Keratinocyte (primary cell): ENCODE results near the gene MLPH. TPM values are rescaled to one million over a fixed set of nuclear protein-coding genes. Genes with fewer than 3 reads are reported as not detected.

Experiments
- DNase-seq: peaks from one replicate; pipeline ENCODE4 v3.0.0-alpha.2; 2011; ENCODE audit warnings: low read depth, missing footprints, low spot score
- FAIRE-seq: peaks from 2 replicates; lab custom pipeline; 2011; peaks lifted over from hg19 to GRCh38; lab: Jason Lieb, UNC
- H2AFZ ChIP-seq: 2 replicates; pipeline ENCODE4 v1.6.0; 2012; ENCODE audit warnings: low read length, control low read depth, inconsistent platforms; ENCODE audit not compliant: control insufficient read depth
- H3K27ac ChIP-seq: 2 replicates; pipeline ENCODE4 v1.5.1; 2011; ENCODE audit warnings: low read length; ENCODE audit not compliant: control insufficient read depth, insufficient read depth
- H3K27me3 ChIP-seq: 3 replicates; pipeline ENCODE4 v1.6.0; 2011; ENCODE audit warnings: low read length; ENCODE audit not compliant: control insufficient read depth, insufficient read depth; ENCODE audit errors: extremely low read depth
- H3K36me3 ChIP-seq, 2 experiments: 2 replicates in 1 of 2; 3 replicates in 1 of 2; pipeline ENCODE4 v1.5.1; 2011; ENCODE audit warnings: low read length in 2 of 2, mild to moderate bottlenecking in 1 of 2; ENCODE audit not compliant: control insufficient read depth in 2 of 2, insufficient read depth in 2 of 2; ENCODE audit errors: extremely low read depth in 1 of 2
- H3K4me1 ChIP-seq: 3 replicates; pipeline ENCODE4 v1.5.1; 2011; ENCODE audit warnings: low read length; ENCODE audit not compliant: control insufficient read depth, insufficient read depth; ENCODE audit errors: extremely low read depth
- H3K4me2 ChIP-seq: 3 replicates; pipeline ENCODE4 v1.6.0; 2011; ENCODE audit warnings: low read depth, low read length; ENCODE audit not compliant: control insufficient read depth, insufficient read depth; ENCODE audit errors: extremely low read depth
- H3K4me3 ChIP-seq, 3 experiments: fragments of 200-600 bp in 1 of 3; sonication (generic) in 1 of 3; 2 replicates in 2 of 3; 3 replicates in 1 of 3; pipeline ENCODE4 v1.5.1; 2011 to 2016; ENCODE audit warnings: low read length in 3 of 3, mild to moderate bottlenecking in 3 of 3, control low read depth in 2 of 3, inconsistent platforms in 1 of 3, low read depth in 1 of 3, mixed read lengths in 1 of 3, mixed run types in 1 of 3, moderate library complexity in 1 of 3; ENCODE audit not compliant: control insufficient read depth in 2 of 3, insufficient read depth in 2 of 3; ENCODE audit errors: extremely low read depth in 1 of 3
- H3K79me2 ChIP-seq: 2 replicates; pipeline ENCODE4 v1.6.0; 2012; ENCODE audit warnings: low read length; ENCODE audit not compliant: control insufficient read depth, insufficient read depth
- H3K9ac ChIP-seq: 3 replicates; pipeline ENCODE4 v1.6.0; 2011; ENCODE audit warnings: low read length; ENCODE audit not compliant: control insufficient read depth, insufficient read depth; ENCODE audit errors: extremely low read depth
- H3K9me1 ChIP-seq: 3 replicates; pipeline ENCODE4 v1.6.0; 2011; ENCODE audit warnings: low read length; ENCODE audit not compliant: control insufficient read depth, insufficient read depth; ENCODE audit errors: extremely low read depth
- H3K9me3 ChIP-seq: 2 replicates; pipeline ENCODE4 v1.5.1; 2012; ENCODE audit warnings: low read depth, low read length; ENCODE audit not compliant: control insufficient read depth
- H4K20me1 ChIP-seq: 3 replicates; pipeline ENCODE4 v1.6.0; 2011; ENCODE audit warnings: low read length; ENCODE audit not compliant: control insufficient read depth, insufficient read depth; ENCODE audit errors: extremely low read depth
- EZH2 ChIP-seq: IDR thresholded peaks from one replicate; pipeline ENCODE4 v1.6.1; 2012; ENCODE audit warnings: inconsistent platforms, mild to moderate bottlenecking, low read length, moderate library complexity
- dilution Hi-C: fragments of 300-500 bp; cut with MboI; formaldehyde crosslinking; loops from one replicate; pipeline ENCODE4 v1.7.0; 2020; ENCODE audit warnings: low sequenced_read_pairs; ENCODE audit not compliant: extremely low pct_ligation_motif_present
- polyA plus RNA-seq, 5 experiments: library from polyadenylated mRNA; depleted of rRNA in 3 of 5; stranded (reverse) in 3 of 5; stranded (forward) in 1 of 5; unstranded in 1 of 5; fragments of >200 nt; gene quantifications; 1 replicate in 1 of 5; 2 replicates in 3 of 5; 3 replicates in 1 of 5; pipeline versions ENCODE4 v1.2.1 to v1.2.3, GENCODE V29; 2011 to 2012; ENCODE audit warnings: missing spikeins in 2 of 5, low read depth in 1 of 5, low replicate concordance in 1 of 5
- TF ChIP-seq, protein P1 (sequence below), 3 experiments: IDR thresholded peaks in 1 of 3; conservative IDR thresholded peaks in 1 of 3; optimal IDR thresholded peaks in 1 of 3; 2 replicates in 2 of 3; 3 replicates in 1 of 3; pipeline versions ENCODE3 to v1.5.1; 2011; ENCODE audit warnings: low read length in 3 of 3, mild to moderate bottlenecking in 3 of 3, moderate library complexity in 2 of 3, control low read depth in 1 of 3, inconsistent platforms in 1 of 3; ENCODE audit not compliant: insufficient read depth in 2 of 3; ENCODE audit errors: extremely low read depth in 1 of 3

MLPH gene
- polyA plus RNA-seq, 1 donor (not counting 4 experiments of a cell fraction or from before 2014, with no cell fraction given): 0.67 TPM

DNA sequence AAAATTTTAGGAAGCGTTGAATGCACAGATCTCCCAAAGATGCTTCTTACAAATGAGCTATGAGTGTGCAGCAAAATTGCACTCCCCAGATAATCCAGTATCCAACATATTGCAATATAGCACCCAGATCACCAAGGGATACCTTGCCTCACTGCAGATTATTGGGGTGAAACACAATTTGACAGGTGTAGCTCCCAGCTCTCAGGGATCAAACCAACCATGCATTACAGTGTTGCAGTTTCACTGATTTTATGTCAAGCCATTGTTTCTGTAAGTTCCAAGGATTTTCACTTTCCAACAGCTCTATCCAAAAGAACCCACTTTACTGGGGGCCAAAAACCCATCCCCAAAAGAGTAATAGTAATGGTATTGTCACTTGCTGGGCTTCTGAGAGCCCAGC is 68.5 kb downstream of the MLPH start:
- Histone ChIP-seq H3K36me3 (no peaks in the 10 kb centered on the region), H2AFZ (no peak overlapping the region), H3K9me3 (no peaks in the 10 kb centered on the region), H3K4me3 (no peak overlapping the region), H3K27me3 (peaks cover 8% of the 10 kb centered on the region), H3K79me2 (no peaks in the 10 kb centered on the region), H3K9ac (no peak overlapping the region), H3K4me2 (no peak overlapping the region), H3K4me1 (peaks cover 4% of the 10 kb centered on the region), H4K20me1 (no peaks in the 10 kb centered on the region), H3K9me1 (no peaks in the 10 kb centered on the region), H3K27ac (no peak overlapping the region)
- TF ChIP-seq, protein P1, sequence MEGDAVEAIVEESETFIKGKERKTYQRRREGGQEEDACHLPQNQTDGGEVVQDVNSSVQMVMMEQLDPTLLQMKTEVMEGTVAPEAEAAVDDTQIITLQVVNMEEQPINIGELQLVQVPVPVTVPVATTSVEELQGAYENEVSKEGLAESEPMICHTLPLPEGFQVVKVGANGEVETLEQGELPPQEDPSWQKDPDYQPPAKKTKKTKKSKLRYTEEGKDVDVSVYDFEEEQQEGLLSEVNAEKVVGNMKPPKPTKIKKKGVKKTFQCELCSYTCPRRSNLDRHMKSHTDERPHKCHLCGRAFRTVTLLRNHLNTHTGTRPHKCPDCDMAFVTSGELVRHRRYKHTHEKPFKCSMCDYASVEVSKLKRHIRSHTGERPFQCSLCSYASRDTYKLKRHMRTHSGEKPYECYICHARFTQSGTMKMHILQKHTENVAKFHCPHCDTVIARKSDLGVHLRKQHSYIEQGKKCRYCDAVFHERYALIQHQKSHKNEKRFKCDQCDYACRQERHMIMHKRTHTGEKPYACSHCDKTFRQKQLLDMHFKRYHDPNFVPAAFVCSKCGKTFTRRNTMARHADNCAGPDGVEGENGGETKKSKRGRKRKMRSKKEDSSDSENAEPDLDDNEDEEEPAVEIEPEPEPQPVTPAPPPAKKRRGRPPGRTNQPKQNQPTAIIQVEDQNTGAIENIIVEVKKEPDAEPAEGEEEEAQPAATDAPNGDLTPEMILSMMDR (optimal IDR thresholded peaks at IDR 0.05 in 1 of 3, IDR thresholded peaks at IDR 0.05 in 1 of 3, conservative IDR thresholded peaks at IDR 0.05 in 1 of 3; ENCODE audit: extremely low read depth in 1 of 3, insufficient read depth in 2 of 3, low read length in 3 of 3): no peak
- no peak for TF ChIP-seq EZH2
- DNase-seq: no peak
- dilution Hi-C loops: no loop called here
- no peak for FAIRE-seq

DNA sequence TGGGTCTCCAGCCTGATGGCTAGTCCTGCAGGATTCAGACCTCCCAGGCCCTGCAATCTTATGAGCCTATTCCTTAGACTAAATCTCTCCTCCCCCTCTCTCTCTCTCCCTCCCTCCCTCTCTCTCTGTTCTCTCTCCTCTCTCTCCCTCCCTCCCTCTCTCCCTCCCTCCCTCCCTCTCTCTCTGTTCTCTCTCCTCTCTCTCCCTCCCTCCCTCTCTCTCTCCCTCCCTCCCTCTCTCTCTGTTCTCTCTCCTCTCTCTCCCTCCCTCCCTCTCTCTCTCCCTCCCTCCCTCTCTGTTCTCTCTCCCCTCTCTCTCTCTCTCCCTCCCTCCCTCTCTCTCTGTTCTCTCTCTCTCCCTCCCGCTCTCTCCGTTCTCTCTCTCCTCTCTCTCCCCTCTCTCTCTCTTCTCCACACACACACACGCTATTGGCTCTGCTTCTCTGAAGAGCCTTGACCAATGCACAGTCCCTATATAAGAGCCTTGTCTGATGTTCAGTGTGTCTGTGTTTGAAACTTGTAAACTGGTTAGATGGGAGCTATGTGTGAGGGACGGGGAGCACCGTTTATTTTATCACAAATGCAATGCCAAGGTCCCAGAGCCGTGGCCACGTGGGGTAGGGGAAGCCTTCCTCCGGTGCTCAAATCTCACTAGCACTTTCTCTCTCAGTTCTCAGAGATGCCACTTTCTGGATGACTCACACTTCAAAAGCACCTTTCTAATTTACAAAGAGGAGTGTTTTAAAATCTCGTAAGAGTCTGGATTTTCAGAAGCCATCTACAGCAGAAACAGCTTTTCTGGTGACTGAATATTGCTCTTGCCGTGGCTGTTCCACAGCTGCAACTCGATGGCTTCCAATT is 70.0 kb downstream of the MLPH start:
- DNase-seq: no peak
- dilution Hi-C loops: no loop called here
- H3K4me2 ChIP-seq: no peak overlapping the region

More for the DNA sequence above, 70.0 kb downstream of the MLPH start:
- H3K79me2 ChIP-seq: no peaks in the 10 kb centered on the region
- TF ChIP-seq, protein P1 (optimal IDR thresholded peaks at IDR 0.05 in 1 of 3, IDR thresholded peaks at IDR 0.05 in 1 of 3, conservative IDR thresholded peaks at IDR 0.05 in 1 of 3; ENCODE audit: extremely low read depth in 1 of 3, insufficient read depth in 2 of 3, low read length in 3 of 3): no peak
- no peak for TF ChIP-seq EZH2
- H4K20me1 ChIP-seq: no peaks in the 10 kb centered on the region
- no peak overlapping the region for H2AFZ ChIP-seq
- H3K27ac ChIP-seq: no peak overlapping the region
- H3K9me3 ChIP-seq: no peaks in the 10 kb centered on the region
- no peaks in the 10 kb centered on the region for H3K36me3 ChIP-seq
- no peak overlapping the region for H3K4me3 ChIP-seq
- peaks cover 4% of the 10 kb centered on the region for H3K27me3 ChIP-seq
- no peak for FAIRE-seq
- H3K9ac ChIP-seq: no peak overlapping the region
- peaks cover 4% of the 10 kb centered on the region for H3K4me1 ChIP-seq
- no peaks in the 10 kb centered on the region for H3K9me1 ChIP-seq
